IPS-18c (cell line): Measurements from ENCODE around the gene ALDH18A1.
A peak's percentile ranks its signal among the peaks of the same experiment; 100 is the strongest.
"Not testable (repeated sequence)": the region's sequence is repeated elsewhere in the genome, so short reads cannot be mapped to it uniquely, and the experiment has no call there.

Source experiments
- H3K4me3 ChIP-seq: 2 replicates; pipeline ENCODE4 v1.7.0; 2013; ENCODE audit warnings: low read depth, mild to moderate bottlenecking, low read length, moderate library complexity; ENCODE audit not compliant: insufficient read depth
- H3K9me3 ChIP-seq: one replicate; pipeline ENCODE4 v1.6.1; 2013; ENCODE audit warnings: mild to moderate bottlenecking, low read length, moderate library complexity; ENCODE audit not compliant: control insufficient read depth, insufficient read depth

The ALDH18A1 gene

DNA sequence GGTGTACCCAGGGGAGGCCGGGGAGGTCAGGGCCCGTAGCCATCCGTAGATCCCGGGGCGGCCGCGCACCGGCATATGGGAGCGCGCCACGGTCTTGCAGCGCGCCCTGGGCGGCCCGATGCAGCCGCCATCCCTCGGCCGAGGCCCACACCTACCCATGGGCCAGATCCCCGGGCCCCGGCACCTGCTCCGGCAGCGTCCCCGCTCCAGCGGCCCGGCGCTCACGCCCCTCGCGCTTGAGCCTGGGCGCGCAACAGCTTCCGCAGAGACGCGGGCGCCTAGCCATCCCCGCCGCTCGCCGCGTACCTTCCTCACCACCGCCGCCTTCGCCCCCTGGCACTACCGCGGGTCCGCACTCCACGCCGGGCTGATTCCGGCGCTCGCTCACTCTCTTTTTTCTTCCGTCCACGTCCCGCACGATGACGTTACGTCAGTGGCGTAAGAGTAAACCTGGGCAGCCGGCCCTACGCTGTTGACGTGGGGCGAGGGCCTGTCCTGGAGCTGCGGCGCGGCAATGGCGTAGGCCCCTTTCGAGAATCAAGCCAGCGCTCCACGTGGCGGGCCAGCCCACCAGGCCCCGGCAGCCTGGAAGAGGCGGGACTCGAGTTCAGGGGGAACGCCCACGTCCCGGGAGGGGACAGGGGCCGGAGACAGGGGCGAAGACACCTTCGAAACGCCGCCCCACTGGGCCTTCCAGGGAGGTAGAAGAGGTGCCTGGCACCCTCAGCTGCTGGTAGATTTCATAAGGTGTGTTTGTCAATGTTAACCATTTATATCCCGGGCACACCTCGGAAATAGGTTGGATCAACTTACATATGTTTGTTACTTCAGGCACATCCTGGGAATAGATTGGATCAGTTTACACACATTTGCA, at the start of gene ALDH18A1:
ALDH18A1 (minus strand) TSS at position 421 of the 874 bp plus-strand sequence. CDS start 3,334 bp downstream, outside the sequence.
- H3K4me3 ChIP-seq, result peak within 1 kb of the TSS; percentile 91
- no peaks in the 10 kb centered on the region for H3K9me3 ChIP-seq

- no peaks in the 10 kb centered on the region for H3K9me3 ChIP-seq
- H3K4me3 ChIP-seq, result no peak overlapping the region
These were observed 41.9 kb upstream of the ALDH18A1 start for GRCh38 chr10:95698415-95698814.

DNA sequence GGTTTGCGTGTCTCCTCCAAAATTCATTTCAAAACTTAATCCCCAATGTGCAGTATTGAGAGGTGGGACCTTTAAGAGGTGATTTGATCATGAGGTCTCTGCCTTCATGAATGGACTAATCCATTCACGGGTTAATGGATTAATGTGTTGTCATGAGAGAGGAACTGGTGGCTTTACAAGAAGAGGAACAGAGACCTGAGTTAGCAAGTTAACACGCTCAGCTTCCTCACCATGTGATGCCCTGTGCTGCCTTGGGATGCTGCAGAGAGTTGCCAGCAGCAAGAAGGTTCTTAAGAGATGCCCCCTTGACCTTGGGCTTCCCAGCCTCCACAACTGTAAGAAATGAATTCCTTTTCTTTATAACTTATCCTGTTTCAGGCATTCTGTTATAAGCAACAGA, 40.9 kb upstream of the ALDH18A1 start:
- Histone ChIP-seq H3K9me3 (no peaks in the 10 kb centered on the region), H3K4me3 (no peak overlapping the region)

- H3K9me3 ChIP-seq, result no peaks in the 10 kb centered on the region
- no peak overlapping the region for H3K4me3 ChIP-seq
These were observed 38.2 kb upstream of the ALDH18A1 start for GRCh38 chr10:95694665-95695064.

DNA sequence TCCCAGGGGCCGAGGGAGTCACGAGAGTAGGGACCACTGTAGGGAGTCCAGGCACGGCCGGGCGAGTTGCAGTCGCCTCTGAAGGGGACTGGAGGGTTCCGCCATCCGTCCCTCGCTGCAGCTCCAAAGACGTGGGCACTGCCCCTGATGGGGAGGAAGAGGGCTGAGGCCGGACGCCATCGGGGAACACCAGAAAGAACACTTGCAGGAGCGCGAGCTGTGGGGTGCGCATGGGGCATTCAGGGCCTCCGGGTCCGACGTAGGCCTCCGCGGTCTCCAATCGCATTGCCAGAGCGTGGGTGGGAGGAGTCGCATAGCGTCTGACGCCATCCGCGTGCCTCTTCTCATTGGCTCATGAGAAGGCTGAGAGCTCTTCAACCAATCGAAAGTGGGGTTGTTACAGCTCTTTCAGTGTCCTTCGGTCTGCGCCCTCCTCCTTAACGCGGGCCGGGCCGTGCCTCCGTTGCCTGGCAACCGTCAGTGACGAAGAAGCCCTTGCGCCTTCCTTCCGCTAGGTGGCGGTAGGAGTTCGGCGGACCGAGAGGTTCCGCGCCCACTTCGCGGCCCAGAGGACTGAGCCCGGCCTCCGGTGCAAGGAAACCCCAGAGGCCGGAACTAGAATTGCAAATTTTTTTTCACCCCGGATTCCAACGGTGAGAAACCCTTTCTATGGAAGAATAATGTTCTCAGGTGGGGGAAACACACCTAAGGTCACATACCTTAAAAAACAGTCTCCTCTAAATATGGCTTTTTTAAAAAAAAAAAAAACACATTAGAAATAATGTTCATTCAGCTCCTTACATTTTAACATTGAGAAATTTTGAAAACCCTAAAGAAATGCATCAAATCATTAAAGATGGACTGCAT, 37.4 kb upstream of the ALDH18A1 start, which contains the start of gene TCTN3:
TCTN3 (minus strand) TSS at position 260 of the 867 bp plus-strand sequence; CDS start at position 232, 28 bp downstream.
- Histone ChIP-seq H3K9me3 (no peaks in the 10 kb centered on the region), H3K4me3 (peak within 1 kb of the TSS; percentile 90)

GRCh38 chr10:95693071-95693667, 36.7 kb upstream of the ALDH18A1 start:
- Histone ChIP-seq H3K9me3 (no peaks in the 10 kb centered on the region), H3K4me3 (peak overlapping the region; percentile 90)

DNA sequence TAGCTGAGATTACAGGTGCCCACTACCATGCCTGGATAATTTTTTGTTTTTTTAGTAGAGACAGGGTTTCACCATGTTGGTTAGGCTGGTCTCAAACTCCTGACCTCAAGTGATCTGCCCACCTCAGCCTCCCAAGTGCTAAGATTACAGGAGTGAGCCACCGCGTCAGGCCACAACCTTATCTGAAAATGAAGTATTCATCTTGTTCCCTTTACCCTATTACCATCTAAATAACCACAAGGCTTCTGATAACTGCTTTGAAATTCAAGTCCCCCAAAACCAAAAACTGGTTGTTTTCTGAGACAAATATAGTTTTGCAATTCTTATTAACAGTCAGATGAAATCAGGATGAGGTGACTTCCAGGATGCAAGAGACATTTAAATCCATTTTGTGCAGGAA, 34.8 kb upstream of the ALDH18A1 start:
- Histone ChIP-seq H3K4me3 (no peak overlapping the region), H3K9me3 (no peaks in the 10 kb centered on the region)

DNA sequence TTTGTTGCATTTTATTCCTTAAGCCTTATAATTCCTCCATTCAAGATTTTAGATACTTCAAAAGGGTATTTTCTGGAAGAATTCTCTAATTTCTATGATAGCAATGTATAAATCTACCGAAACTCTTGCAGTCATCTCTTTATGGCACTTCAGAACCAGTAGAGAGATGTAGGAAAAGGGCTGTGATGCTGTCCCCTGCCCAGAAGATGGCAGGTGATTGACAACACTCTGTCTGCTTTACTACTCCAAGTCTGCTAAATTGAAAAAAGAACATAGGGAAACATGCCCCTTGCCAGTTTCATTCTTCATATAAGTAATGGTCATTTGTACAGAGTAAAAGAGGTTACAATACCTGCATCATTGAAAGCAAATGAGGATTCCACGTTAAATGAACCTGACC, 32.1 kb upstream of the ALDH18A1 start:
- no peak overlapping the region for H3K4me3 ChIP-seq
- no peaks in the 10 kb centered on the region for H3K9me3 ChIP-seq

GRCh38 chr10:95683966-95684365, 27.5 kb upstream of the ALDH18A1 start:
- no peaks in the 10 kb centered on the region for H3K9me3 ChIP-seq

DNA sequence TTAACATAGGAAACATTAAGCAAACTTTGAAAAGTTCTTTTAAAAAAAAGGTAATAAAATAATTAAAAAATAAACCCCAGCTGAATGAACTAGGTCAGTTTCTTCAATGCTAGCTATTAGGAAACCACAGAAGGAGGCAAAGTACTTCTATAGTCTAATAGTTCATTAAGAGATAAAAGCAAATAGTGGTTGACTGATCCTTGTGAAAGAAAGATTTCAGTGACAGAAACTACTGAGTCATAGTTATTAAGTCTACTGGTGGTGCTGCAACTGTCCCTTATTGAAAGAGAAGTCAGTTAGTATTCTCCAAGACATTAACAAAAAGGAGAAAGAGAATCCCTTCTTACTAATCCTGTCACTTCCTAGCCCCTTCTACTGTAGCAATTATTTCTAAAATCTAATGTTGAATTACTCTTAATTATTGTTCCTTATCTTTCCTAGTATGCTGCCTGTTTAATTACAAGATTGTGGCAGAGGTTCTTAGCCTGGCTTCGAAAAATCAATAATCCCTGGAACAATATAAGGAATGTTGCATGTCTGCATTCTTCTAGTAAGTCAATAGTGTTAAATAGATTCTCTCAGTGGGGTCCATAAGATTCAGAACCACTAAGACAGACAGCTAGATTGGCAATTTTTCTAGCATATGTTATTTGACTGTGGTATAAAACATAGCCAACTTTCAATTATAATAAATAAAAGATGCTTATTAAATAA, 19.0 kb upstream of the ALDH18A1 start:
- Histone ChIP-seq H3K9me3 (no peaks in the 10 kb centered on the region), H3K4me3 (no peak overlapping the region)

More at GRCh38 chr10:95683966-95684365, 27.5 kb upstream of the ALDH18A1 start:
- H3K4me3 ChIP-seq, result no peak overlapping the region

DNA sequence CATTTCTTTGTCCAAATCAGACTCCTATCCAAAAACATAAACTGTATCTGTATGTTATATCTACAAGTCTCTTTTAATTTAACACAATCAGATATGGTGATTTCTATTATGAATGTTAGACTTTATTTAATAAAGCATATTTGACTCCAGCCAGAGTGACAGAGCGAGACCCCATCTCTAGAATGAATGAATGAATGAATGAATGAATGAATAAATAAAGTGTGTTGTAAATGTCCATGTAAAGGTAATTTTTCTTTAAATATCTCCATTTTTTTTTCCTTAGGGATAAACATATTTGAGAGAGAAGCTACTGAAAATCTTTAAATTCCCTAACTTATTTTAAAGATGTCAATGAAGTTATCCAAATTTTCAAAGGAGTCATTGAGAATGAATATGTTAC, 18.1 kb upstream of the ALDH18A1 start:
- no peak overlapping the region for H3K4me3 ChIP-seq
- H3K9me3 ChIP-seq, result no peaks in the 10 kb centered on the region

- not testable (repeated sequence) for H3K4me3 ChIP-seq, H3K9me3 ChIP-seq
These were observed 16.1 kb upstream of the ALDH18A1 start for GRCh38 chr10:95672641-95673040.

GRCh38 chr10:95664543-95664942, 8.0 kb upstream of the ALDH18A1 start:
- Histone ChIP-seq H3K4me3 (no peak overlapping the region), H3K9me3 (no peaks in the 10 kb centered on the region)

- Histone ChIP-seq H3K4me3 (no peak overlapping the region), H3K9me3 (no peaks in the 10 kb centered on the region)
These were observed 7.0 kb upstream of the ALDH18A1 start for GRCh38 chr10:95663496-95663895.

DNA sequence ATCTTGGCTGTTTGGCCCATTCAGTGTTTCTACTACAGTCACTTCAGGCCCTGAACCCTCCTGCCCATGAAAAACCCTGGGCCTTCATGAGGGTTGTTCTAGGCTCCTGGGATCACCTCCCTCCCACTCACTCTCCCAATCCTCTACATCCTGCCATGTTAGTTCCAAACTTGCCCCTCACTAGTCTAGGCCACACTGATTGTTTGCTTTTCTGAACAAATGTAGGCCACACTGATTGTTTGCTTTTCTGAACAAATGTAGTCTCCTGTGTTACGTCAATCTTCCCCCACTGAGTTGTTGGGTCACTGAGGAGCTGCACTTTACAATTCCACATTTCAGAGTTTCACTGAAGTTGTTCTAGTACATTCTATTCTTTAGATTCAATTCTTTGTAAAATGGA, 5.3 kb upstream of the ALDH18A1 start:
- H3K9me3 ChIP-seq, result no peaks in the 10 kb centered on the region
- H3K4me3 ChIP-seq, result no peak overlapping the region

GRCh38 chr10:95660283-95660682, 3.8 kb upstream of the ALDH18A1 start:
- Histone ChIP-seq H3K4me3 (no peak overlapping the region), H3K9me3 (no peaks in the 10 kb centered on the region)

DNA sequence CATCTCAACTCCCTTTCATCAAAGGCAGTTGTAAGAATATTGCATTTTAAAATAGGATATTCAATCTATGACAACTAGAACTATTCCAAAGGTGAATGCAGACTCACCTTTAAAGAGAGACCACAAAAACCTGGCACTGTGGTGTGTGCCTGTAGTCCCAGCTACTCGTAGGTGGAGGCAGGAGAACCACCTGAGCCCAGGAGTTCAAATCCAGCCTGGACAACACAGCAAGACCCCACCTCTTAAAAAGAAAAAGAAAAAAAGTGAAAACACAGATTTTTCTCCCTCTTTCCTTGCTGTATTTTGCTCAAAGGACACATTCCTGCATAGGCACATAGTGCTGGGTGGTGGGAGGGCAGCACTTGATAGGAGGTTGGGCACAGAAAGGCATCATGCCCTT, 739 bp upstream of the ALDH18A1 start:
- peak overlapping the region; percentile 91; the same call in 1 of the 2 replicates for H3K4me3 ChIP-seq
- H3K9me3 ChIP-seq, result no peaks in the 10 kb centered on the region
